Limb (tissue), 2 donors: ENCODE measurements around the gene ADPRHL1.
A peak's percentile ranks its signal among the peaks of the same experiment; 100 is the strongest.

Experiments used
- DNase-seq, 2 donors: peaks; one replicate each; pipeline ENCODE4 v3.0.0-alpha.2; 2016; ENCODE audit errors: extremely low spot score in 2 of 2

The ADPRHL1 gene

DNA sequence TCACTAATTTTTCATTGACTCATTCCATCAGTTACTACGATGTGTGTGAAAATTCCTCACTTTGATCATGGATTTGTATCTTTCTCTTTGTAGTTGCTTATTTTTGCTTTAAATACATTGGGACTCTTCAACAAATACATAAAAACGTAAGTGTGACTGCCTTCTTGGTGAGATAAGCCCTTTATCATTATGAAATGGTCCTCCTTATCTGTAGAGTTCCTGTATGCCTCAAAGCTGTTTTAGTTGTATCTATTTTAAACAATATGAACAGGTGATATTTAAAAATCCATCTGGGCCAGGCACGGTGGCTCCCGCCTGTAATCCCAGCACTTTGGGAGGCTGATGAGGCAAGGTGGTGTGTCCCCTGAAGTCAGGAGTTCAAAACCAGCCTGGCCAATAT lies 25.9 kb upstream of the ADPRHL1 start:
- no peak for DNase-seq

GRCh38 chr13:113477724-113478123 lies 24.4 kb upstream of the ADPRHL1 start:
- DNase-seq = no peak

- DNase-seq = no peak
Observed at GRCh38 chr13:113476811-113477210, 23.5 kb upstream of the ADPRHL1 start.

DNA sequence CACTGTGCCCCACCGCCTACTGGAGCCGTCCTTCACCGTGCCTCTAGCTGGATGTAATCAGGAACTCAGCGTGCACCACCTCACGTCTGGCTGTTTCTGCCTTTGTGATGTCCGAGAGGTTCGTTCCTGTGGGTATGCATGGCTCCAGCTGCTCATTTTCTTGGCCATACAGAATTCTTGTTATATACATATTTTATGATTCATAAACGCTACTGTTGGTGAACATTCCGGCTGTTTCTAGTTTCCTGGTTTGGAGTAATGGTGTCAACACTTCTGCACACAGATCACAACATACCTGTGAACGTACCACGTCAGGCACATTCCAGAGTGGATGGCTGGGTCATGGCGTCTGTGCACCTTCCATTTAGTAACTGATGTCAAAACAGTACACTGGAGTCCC lies 22.6 kb upstream of the ADPRHL1 start:
- DNase-seq = no peak

DNA sequence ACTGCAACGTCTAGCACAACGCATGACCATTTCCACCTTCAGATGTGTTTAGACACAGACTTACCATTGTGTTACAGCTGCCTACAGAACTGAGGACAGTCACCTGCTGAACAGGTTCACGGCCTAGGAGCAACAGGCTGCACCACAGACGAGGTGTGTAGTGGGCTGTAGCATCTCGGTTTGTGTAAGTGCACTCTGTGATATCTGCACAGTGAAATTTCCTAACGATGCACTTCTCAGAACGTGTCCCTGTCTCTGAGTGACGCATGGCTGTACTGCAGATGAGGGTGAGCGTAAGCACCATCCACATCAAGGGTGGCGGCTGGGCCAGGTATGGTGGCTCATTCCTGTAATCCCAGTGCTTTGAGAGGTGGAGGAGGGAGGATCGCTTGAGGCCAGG lies 22.0 kb upstream of the ADPRHL1 start:
- DNase-seq = no peak

GRCh38 chr13:113474179-113474578 lies 20.9 kb upstream of the ADPRHL1 start:
- DNase-seq = no peak

GRCh38 chr13:113472355-113473025 lies 19.2 kb upstream of the ADPRHL1 start:
- peak in 1 of 2 donors; percentile 20 for DNase-seq

GRCh38 chr13:113471844-113472243 lies 18.6 kb upstream of the ADPRHL1 start:
- no peak for DNase-seq

- peak in 1 of 2 donors; percentile 16 for DNase-seq
Observed at GRCh38 chr13:113470635-113471163, 17.4 kb upstream of the ADPRHL1 start.

GRCh38 chr13:113470073-113470472 lies 16.8 kb upstream of the ADPRHL1 start:
- DNase-seq = peak in 1 of 2 donors; percentile 17

DNA sequence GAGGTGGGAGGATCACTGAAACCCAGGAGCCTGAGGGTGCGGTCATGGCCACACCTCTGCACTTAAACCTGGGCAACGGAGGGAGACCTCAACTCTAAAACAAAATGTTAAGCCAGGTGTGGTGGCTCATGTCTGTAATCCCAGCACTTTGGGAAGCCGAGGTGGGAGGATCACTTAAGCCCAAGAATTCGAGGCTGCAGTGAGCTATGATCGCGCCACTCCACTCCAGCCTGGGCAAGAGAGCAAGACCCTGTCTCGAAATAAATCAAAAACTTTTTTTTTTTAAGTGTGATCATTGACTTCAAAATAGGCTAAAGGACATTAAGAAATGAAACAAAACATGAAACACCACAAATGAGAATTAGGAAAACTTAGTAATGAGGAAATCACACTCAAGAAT lies 16.3 kb upstream of the ADPRHL1 start:
- DNase-seq = no peak

GRCh38 chr13:113468472-113469201 lies 15.3 kb upstream of the ADPRHL1 start:
- peak in 1 of 2 donors; percentile 46 for DNase-seq

DNA sequence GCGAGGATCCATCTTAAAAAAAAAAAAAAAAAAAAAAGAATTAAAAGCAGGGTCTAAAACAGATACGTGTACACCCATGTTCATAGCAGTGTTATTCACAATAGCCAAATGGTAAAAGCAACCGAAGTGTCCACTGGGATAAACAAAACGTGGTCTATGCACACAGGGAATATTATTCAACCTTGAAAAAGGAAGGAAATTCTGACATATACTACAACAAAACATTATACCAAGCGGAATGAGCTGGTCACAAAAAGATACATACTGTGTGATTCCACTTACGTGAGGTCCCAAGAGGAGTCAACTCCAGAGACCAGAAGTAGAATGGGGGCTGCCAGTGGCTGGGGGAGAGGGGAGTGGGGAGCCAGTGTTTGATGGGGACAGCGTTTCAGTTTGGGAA lies 14.7 kb upstream of the ADPRHL1 start:
- DNase-seq = peak in 1 of 2 donors; percentile 3

GRCh38 chr13:113466383-113466782 lies 13.1 kb upstream of the ADPRHL1 start:
- DNase-seq = peak in 1 of 2 donors; percentile 10

- no peak for DNase-seq
Observed at GRCh38 chr13:113465300-113465699, 12.0 kb upstream of the ADPRHL1 start.

DNA sequence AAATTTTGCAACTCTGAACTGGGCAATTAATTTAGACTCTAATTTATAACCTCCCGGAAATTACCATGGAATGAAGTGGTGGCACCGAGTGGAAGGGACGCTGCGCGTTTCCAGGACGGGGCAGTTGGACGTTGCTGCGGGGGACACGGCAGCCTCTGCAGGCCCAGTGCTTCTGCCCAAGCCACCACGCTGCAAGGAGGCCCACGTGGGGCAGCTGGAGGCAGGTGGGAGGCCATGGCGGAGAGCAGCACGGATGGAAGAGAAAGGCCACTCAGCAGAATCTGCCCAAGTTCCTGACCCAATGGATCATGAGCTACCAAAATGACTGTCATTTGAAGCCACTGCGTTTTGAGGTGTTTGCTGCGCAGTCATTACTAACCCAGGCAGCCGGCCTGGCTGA lies 11.2 kb upstream of the ADPRHL1 start:
- peak in 1 of 2 donors; percentile 17 for DNase-seq

GRCh38 chr13:113461022-113461751 lies 7.9 kb upstream of the ADPRHL1 start:
- DNase-seq = no peak

- DNase-seq = no peak
Observed at GRCh38 chr13:113460599-113460998, 7.3 kb upstream of the ADPRHL1 start.

GRCh38 chr13:113460064-113460555 lies 6.8 kb upstream of the ADPRHL1 start:
- DNase-seq = no peak

GRCh38 chr13:113458253-113459065 lies 5.2 kb upstream of the ADPRHL1 start:
- no peak for DNase-seq

DNA sequence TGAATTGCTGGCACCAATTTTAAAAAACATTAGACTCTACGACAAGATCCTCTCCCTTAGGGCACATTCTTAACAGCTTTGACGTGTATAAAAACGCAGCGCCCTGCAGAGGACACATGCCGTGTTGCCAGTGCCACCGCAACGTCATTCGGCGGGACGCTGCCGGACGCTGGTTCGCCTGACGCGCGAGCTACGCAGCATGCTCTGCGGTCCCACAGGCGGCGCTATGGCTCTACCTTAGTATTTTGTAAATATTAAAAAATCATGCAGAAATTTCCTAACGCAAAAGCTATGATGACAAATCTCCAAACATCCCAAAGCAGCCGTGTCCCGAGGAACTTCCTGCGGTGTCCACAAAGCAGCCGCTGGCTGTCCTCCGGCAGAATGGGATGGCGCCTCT lies 4.2 kb upstream of the ADPRHL1 start:
- DNase-seq = no peak
